ENCODE measurements around the gene UCMA. TPM values are rescaled to one million over a fixed set of nuclear protein-coding genes. Genes with fewer than 3 reads are reported as not detected.

UCMA gene
- total RNA-seq, 4 donors from 2014 or later = not detected

DNA sequence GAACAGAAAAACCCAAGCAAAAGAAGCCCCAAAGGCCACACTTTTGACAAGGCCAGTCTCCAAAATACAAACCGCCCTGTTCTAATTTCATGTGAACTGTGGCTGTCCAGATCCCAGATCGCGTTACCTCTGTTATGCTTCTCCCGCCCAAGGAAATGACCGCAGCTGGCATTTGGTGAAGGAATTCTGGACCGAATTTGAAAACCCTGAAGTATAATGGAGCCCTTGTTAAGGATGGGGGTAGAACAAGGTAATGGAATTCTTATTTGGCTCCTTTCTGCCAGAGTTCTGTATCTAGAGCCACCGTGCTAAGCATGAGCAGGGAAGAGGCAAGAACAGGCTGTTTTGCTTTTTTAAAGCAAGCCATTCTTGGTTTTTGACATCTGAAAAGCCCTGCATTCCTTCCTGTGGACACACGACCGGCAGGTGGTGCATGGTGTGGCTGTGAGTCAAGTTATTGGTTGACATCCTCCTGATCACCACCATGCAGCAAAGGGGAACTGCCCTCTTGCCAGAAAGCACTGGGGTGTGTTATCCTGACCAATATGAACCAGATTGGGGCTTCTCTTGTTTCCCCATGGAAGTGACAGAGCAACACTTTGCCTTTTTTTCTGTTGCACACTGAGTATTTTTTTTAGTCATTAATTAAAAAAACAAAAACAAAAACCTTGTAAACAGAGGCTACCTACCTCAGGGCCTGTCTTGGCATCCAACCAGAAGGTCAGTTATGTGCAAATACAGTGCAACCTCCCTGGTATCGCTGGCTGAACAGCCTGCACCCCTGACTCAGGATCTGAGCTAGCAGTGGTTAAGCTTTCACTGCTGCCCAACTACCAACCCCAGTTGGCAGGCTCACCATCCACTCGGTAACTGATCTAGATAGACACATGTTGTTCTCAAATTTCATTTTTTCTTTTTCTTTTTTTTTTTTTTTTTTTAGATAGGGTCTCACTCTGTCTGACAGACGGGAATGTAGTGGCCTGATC is 14.2 kb downstream of the UCMA start:
- WGBS, 2 donors = 68 to 75% methylated on average over 12 of the region's 12 CpGs

DNA sequence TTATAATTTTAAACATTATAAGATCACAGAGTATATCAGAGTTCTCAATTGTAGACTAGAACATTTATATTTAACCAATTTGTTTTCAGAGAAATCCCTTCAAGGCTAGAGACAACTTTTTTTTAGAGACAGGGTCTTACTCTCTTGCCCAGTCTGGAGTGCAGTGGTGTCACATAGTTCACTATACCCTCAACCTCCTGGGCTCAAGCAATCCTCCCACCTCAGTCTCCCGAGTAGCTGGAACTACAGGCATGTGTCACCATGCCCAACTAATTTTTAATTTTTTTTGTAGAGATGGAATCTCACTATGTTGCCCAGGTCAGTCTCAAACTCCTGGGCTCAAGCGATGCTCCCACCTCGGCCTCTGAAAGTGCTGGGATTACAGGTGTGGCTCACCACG is 15.3 kb downstream of the UCMA start:
- no peaks in the 10 kb centered on the region for H3K36me3 ChIP-seq
- no peak for TF ChIP-seq POLR2A (IDR thresholded peaks at IDR 0.05)
- no peaks in the 10 kb centered on the region for H3K27me3 ChIP-seq
- WGBS, 2 donors = 88 to 94% methylated on average over 4 of the region's 4 CpGs
- H3K4me1 ChIP-seq = peaks cover 0 to 5% (median 0%) of the 10 kb centered on the region in 3 donors
- no peak for DNase-seq
- intact Hi-C loops (cut with DNase I) = no loop called here
- H3K9me3 ChIP-seq = no peaks in the 10 kb centered on the region
- H3K27ac ChIP-seq = no peak overlapping the region
- no peak overlapping the region for H3K4me3 ChIP-seq

More for the DNA sequence above, 14.2 kb downstream of the UCMA start:
- H3K9me3 ChIP-seq = no peaks in the 10 kb centered on the region
- intact Hi-C loops (cut with DNase I) = no loop called here
- no peaks in the 10 kb centered on the region for H3K27me3 ChIP-seq
- no peak for DNase-seq
- no peak overlapping the region for H3K4me3 ChIP-seq
- TF ChIP-seq, protein P1, sequence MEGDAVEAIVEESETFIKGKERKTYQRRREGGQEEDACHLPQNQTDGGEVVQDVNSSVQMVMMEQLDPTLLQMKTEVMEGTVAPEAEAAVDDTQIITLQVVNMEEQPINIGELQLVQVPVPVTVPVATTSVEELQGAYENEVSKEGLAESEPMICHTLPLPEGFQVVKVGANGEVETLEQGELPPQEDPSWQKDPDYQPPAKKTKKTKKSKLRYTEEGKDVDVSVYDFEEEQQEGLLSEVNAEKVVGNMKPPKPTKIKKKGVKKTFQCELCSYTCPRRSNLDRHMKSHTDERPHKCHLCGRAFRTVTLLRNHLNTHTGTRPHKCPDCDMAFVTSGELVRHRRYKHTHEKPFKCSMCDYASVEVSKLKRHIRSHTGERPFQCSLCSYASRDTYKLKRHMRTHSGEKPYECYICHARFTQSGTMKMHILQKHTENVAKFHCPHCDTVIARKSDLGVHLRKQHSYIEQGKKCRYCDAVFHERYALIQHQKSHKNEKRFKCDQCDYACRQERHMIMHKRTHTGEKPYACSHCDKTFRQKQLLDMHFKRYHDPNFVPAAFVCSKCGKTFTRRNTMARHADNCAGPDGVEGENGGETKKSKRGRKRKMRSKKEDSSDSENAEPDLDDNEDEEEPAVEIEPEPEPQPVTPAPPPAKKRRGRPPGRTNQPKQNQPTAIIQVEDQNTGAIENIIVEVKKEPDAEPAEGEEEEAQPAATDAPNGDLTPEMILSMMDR (IDR thresholded peaks at IDR 0.05) = peak in 1 of 6 experiments; percentile 4
- no peak for TF ChIP-seq POLR2A (IDR thresholded peaks at IDR 0.05)
- peaks cover 0 to 5% (median 0%) of the 10 kb centered on the region in 3 donors for H3K4me1 ChIP-seq
- no peak overlapping the region for H3K27ac ChIP-seq
- no peaks in the 10 kb centered on the region for H3K36me3 ChIP-seq

DNA sequence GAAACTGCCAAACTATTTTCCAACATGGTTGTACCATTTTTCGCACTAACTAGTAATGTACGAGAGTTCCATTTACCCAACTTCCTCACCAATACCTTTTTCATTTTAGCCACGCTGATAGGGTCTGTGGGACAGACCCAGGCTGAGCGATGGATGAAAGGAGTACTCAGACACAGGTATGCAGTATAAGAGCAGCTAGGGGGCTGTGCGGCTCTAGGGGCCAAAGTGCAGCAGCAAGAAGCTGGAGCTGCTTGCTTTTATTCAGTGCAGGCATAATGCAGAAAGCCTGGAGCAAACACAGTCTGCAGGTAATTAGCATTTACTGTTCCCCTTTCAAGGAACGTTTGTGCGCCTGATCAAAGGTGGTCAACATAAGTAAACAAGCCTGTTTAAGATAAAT is 21.0 kb downstream of the UCMA start:
- H3K4me3 ChIP-seq = no peak overlapping the region
- no peak for TF ChIP-seq POLR2A (IDR thresholded peaks at IDR 0.05)
- TF ChIP-seq, protein P1 (IDR thresholded peaks at IDR 0.05) = no peak
- no peaks in the 10 kb centered on the region for H3K27me3 ChIP-seq
- intact Hi-C loops (cut with DNase I) = no loop called here
- no peaks in the 10 kb centered on the region for H3K36me3 ChIP-seq
- H3K9me3 ChIP-seq = no peaks in the 10 kb centered on the region
- no peak overlapping the region for H3K27ac ChIP-seq
- H3K4me1 ChIP-seq = no peaks in the 10 kb centered on the region
- no peak for DNase-seq
- WGBS, 2 donors = 86 to 93% methylated on average over 7 of the region's 7 CpGs

DNA sequence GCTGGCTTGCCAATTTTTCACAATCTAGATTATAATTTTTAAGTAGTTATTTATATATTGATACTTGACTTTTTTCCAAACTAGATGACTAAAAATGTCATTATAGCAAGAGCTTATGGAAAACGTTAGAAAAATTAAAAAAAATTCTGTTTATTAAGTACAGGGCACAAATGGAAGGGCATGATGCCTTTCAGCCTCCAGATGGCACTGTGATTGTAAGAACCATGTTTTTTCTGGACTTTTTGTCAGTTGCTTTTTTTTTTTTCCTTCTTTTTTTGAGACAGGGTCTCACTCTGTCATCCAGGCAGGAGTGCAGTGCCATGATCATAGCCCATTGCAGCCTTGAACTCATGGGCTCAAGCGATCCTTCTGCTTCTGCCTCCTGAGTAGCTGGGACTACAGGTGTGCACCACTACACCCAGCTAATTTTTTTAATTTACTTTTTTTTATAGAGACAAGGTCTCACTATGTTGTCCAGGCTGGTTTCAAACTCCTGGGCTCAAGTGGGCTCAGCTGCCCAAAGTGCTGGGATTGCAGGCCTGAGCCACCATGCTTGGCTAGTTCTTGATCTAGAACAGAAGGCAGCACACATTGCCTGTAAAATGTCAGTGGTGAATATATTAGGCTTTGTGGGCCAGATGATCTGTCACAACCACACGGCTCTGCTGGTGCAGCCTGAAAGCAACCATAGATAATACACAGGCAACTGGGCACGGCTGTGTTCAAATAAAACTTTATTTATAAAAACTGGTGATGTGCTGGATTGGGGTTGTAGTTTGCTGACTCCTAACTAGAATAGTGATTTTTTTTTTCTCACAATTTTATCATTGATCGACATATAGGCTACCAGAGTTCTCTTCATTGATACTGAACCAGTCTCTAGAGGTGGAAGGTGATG is 27.4 kb downstream of the UCMA start:
- H3K36me3 ChIP-seq = no peaks in the 10 kb centered on the region
- 62 to 73% methylated on average over 5 of the region's 5 CpGs for WGBS, 2 donors
- H3K4me3 ChIP-seq = no peak overlapping the region
- no peaks in the 10 kb centered on the region for H3K27me3 ChIP-seq
- TF ChIP-seq, protein P1 (IDR thresholded peaks at IDR 0.05) = peak in 2 of 6 experiments; percentile 26 to 28
- no peak for TF ChIP-seq POLR2A (IDR thresholded peaks at IDR 0.05)
- H3K4me1 ChIP-seq = no peaks in the 10 kb centered on the region
- no peak overlapping the region for H3K27ac ChIP-seq
- H3K9me3 ChIP-seq = no peaks in the 10 kb centered on the region
- no peak for DNase-seq
- intact Hi-C loops (cut with DNase I) = no loop called here

DNA sequence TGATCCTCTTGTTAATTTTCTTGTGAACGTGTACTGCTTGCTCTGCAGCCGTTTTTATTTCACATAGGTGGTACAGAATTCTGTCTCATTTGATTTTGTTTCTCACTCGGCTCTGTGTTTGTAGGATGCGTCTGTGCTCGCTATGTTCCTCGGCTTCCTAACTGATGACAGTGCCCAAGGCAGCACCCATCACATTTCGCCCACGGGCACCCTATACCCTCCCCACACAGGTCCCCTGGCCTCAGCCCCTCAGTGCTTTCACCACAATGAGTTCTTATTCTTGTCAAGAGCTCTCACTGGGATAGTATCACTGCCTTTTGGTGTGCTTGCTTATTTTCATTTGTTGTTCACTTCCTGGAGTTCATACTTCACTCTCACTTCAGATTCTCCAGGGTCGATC is 28.1 kb downstream of the UCMA start:
- no peaks in the 10 kb centered on the region for H3K36me3 ChIP-seq
- H3K27me3 ChIP-seq = no peaks in the 10 kb centered on the region
- no peak overlapping the region for H3K27ac ChIP-seq
- no peaks in the 10 kb centered on the region for H3K4me1 ChIP-seq
- H3K9me3 ChIP-seq = no peaks in the 10 kb centered on the region
- H3K4me3 ChIP-seq = no peak overlapping the region
- intact Hi-C loops (cut with DNase I) = no loop called here
- 81 to 90% methylated on average over 9 of the region's 9 CpGs for WGBS, 2 donors
- no peak for DNase-seq
- TF ChIP-seq, protein P1 (IDR thresholded peaks at IDR 0.05) = no peak
- TF ChIP-seq POLR2A (IDR thresholded peaks at IDR 0.05) = no peak
